ENCODE results near the gene ZNF367. TPM values are rescaled to one million over a fixed set of nuclear protein-coding genes. Genes with fewer than 3 reads are reported as not detected.

ZNF367 gene
- total RNA-seq, 1 experiment from 2014 or later = 10.1 TPM

GRCh38 chr9:96448546-96449170 is 30.5 kb upstream of the ZNF367 start:
- no peaks in the 10 kb centered on the region for H3K79me1 ChIP-seq (ENCODE audit: insufficient read depth, low read depth, low read length, poor library complexity, severe bottlenecking)
- no CpG with 5 or more reads among the region's 11 CpGs for WGBS (ENCODE audit: extremely low coverage, insufficient read length, low lambda C conversion rate)
- peaks cover 6% of the 10 kb centered on the region for H3K23me2 ChIP-seq (ENCODE audit: insufficient read length, low read depth, low read length, poor library complexity, severe bottlenecking)
- no peak overlapping the region for H3K27ac ChIP-seq (ENCODE audit: insufficient read length, low read depth, low read length)
- H2BK20ac ChIP-seq (ENCODE audit: low read depth, low read length, poor library complexity, severe bottlenecking) = no peak overlapping the region
- no peak overlapping the region for H3K18ac ChIP-seq (ENCODE audit: insufficient read length, low read depth, low read length)
- no peaks in the 10 kb centered on the region for H3K79me2 ChIP-seq (ENCODE audit: insufficient read depth, low read length)
- no peak overlapping the region for H2AFZ ChIP-seq (ENCODE audit: low read length)
- no peak overlapping the region for H3K4me2 ChIP-seq (ENCODE audit: insufficient read depth, insufficient read length, low read length)
- Mint-ChIP-seq H3K9me3 (no peaks in the 10 kb centered on the region), H3K4me3 (peak overlapping the region in 1 of 2 experiments; percentile 80; a peak in 1 of 5 replicates), H3K4me1 (peaks cover 10 to 12% of the 10 kb centered on the region in 2 experiments), H3K27ac (no peak overlapping the region), H3K27me3 (ENCODE audit: low read depth) (peaks cover 31% of the 10 kb centered on the region), H3K36me3 (ENCODE audit: insufficient read depth in 1 of 3, low read depth in 3 of 3) (no peaks in the 10 kb centered on the region)
- no peak overlapping the region for H2BK120ac ChIP-seq (ENCODE audit: low read depth, low read length, poor library complexity, severe bottlenecking)
- H3K9me3 ChIP-seq (ENCODE audit: control insufficient read depth, low read depth, low read length) = no peaks in the 10 kb centered on the region
- H3K27me3 ChIP-seq (ENCODE audit: insufficient read depth, low read length) = peaks cover 5% of the 10 kb centered on the region; the same call in 1 of the 2 replicates
- no peak overlapping the region for H2AK5ac ChIP-seq (ENCODE audit: insufficient read length, low read length)
- H3K14ac ChIP-seq (ENCODE audit: insufficient read depth, low read length) = no peak overlapping the region
- no peak overlapping the region for H4K5ac ChIP-seq (ENCODE audit: insufficient read length, low read depth, low read length)
- no peak overlapping the region for H2BK5ac ChIP-seq (ENCODE audit: insufficient read length, low read length)
- H3K4ac ChIP-seq (ENCODE audit: low read depth, low read length) = no peak overlapping the region
- no peak overlapping the region for H2BK12ac ChIP-seq (ENCODE audit: insufficient read length, low read depth, low read length)
- no peak for TF ChIP-seq CTCF (conservative IDR thresholded peaks at IDR 0.05)
- no peaks in the 10 kb centered on the region for H4K20me1 ChIP-seq (ENCODE audit: control insufficient read depth, insufficient read depth, insufficient read length)
- no peaks in the 10 kb centered on the region for H3K4me1 ChIP-seq (ENCODE audit: insufficient read depth, low read length)
- no peak overlapping the region for H2BK15ac ChIP-seq (ENCODE audit: low read depth, low read length)
- DNase-seq = no peak
- no peak overlapping the region for H3K9ac ChIP-seq (ENCODE audit: extremely low read depth, insufficient read length, low read length)
- no peak overlapping the region for H3K23ac ChIP-seq (ENCODE audit: insufficient read length, low read depth, low read length)
- H4K91ac ChIP-seq (ENCODE audit: insufficient read length, low read depth, low read length) = no peak overlapping the region
- no peak overlapping the region for H4K8ac ChIP-seq (replicated peaks; ENCODE audit: insufficient read length, low read depth, low read length)
- H3T11ph ChIP-seq (ENCODE audit: low read length) = no peak overlapping the region
- H3K56ac ChIP-seq (ENCODE audit: insufficient read length, low read depth, low read length) = no peak overlapping the region

Data from H9 (cell line).